ENCODE data around the gene MGAT4A.
"Not testable (repeated sequence)": the region's sequence is repeated elsewhere in the genome, so short reads cannot be mapped to it uniquely, and the experiment has no call there.

Gene MGAT4A

GRCh38 chr2:98759338-98759737 is 28.4 kb upstream of the MGAT4A start:
- no peak for DNase-seq

- no peak for DNase-seq
Observed at GRCh38 chr2:98757904-98758421, 27.0 kb upstream of the MGAT4A start.

GRCh38 chr2:98753801-98754200 is 22.9 kb upstream of the MGAT4A start:
- no peak for DNase-seq

- not testable (repeated sequence) for DNase-seq
Observed at GRCh38 chr2:98752711-98753110, 21.8 kb upstream of the MGAT4A start.

- DNase-seq, result no peak
Observed at GRCh38 chr2:98751748-98752147, 20.8 kb upstream of the MGAT4A start.

- DNase-seq, result no peak
Observed at GRCh38 chr2:98750593-98751282, 19.8 kb upstream of the MGAT4A start.

GRCh38 chr2:98749066-98749450 is 18.1 kb upstream of the MGAT4A start:
- no peak for DNase-seq

- DNase-seq, result no peak
Observed at GRCh38 chr2:98748292-98749065, 17.5 kb upstream of the MGAT4A start.

GRCh38 chr2:98747888-98748287 is 17.0 kb upstream of the MGAT4A start:
- DNase-seq, result no peak

- DNase-seq, result no peak
Observed at GRCh38 chr2:98746426-98746825, 15.5 kb upstream of the MGAT4A start.

- no peak for DNase-seq
Observed at GRCh38 chr2:98744595-98744994, 13.7 kb upstream of the MGAT4A start.

- DNase-seq, result no peak
Observed at GRCh38 chr2:98743835-98744234, 12.9 kb upstream of the MGAT4A start.

- DNase-seq, result no peak
Observed at GRCh38 chr2:98739020-98739419, 8.1 kb upstream of the MGAT4A start.

- DNase-seq, result no peak
Observed at GRCh38 chr2:98738304-98738703, 7.4 kb upstream of the MGAT4A start.

- DNase-seq, result no peak
Observed at GRCh38 chr2:98737848-98738247, 6.9 kb upstream of the MGAT4A start.

GRCh38 chr2:98736464-98736889 is 5.5 kb upstream of the MGAT4A start:
- no peak for DNase-seq

- DNase-seq, result no peak
Observed at GRCh38 chr2:98734823-98735260, 3.9 kb upstream of the MGAT4A start.

GRCh38 chr2:98734162-98734561 is 3.2 kb upstream of the MGAT4A start:
- no peak for DNase-seq

GRCh38 chr2:98732430-98733051 is 1.6 kb upstream of the MGAT4A start:
- DNase-seq, result no peak

- DNase-seq, result no peak
Observed at GRCh38 chr2:98731894-98732349, 990 bp upstream of the MGAT4A start.

GRCh38 chr2:98730707-98731040 is 258 bp downstream of the MGAT4A start:
- peak; percentile 71 for DNase-seq

- DNase-seq, result peak; percentile 51
Observed at GRCh38 chr2:98730053-98730706, 752 bp downstream of the MGAT4A start.

- no peak for DNase-seq
Observed at GRCh38 chr2:98729652-98730051, 1.3 kb downstream of the MGAT4A start.
